PFSK-1 (cell line): Measurements from ENCODE around the gene TTC19.

Source experiments
- FOXP2 ChIP-seq: optimal IDR thresholded peaks from 2 replicates; pipeline ENCODE3; 2011; ENCODE audit warnings: borderline replicate concordance, control low read depth, inconsistent platforms; ENCODE audit not compliant: insufficient read depth; ENCODE audit errors: extremely low read length, extremely low read depth
- POLR2AphosphoS5 ChIP-seq: IDR thresholded peaks from 2 replicates; pipeline ENCODE4 v1.6.1; 2012; ENCODE audit warnings: low read depth, mild to moderate bottlenecking, control low read depth, low read length, moderate library complexity
- REST ChIP-seq, 2 experiments: IDR thresholded peaks; 2 replicates each; pipeline versions ENCODE4 v1.6.1 to v1.8.0; 2011 to 2012; ENCODE audit warnings: low read depth in 2 of 2, low read length in 2 of 2, control low read depth in 1 of 2, inconsistent platforms in 1 of 2, mild to moderate bottlenecking in 1 of 2, moderate library complexity in 1 of 2; ENCODE audit not compliant: insufficient read depth in 1 of 2
- SIN3A ChIP-seq: IDR thresholded peaks from 2 replicates; pipeline ENCODE4 v1.6.1; 2012; ENCODE audit warnings: mild to moderate bottlenecking, low read length, moderate library complexity, borderline replicate concordance; ENCODE audit not compliant: insufficient read depth

GRCh38 chr17:16019347-16019746 is 19.7 kb downstream of the TTC19 start:
- TF ChIP-seq REST (IDR thresholded peaks at IDR 0.05; ENCODE audit: insufficient read depth in 1 of 2, low read depth in 2 of 2, low read length in 2 of 2) (no peak), POLR2AphosphoS5 (no peak), FOXP2 (no peak), SIN3A (no peak)
